Prostate gland (tissue), 2 donors: ENCODE data around the gene TEX2. TPM values are rescaled to one million over a fixed set of nuclear protein-coding genes. Genes with fewer than 3 reads are reported as not detected.
"Not testable (repeated sequence)": the region's sequence is repeated elsewhere in the genome, so short reads cannot be mapped to it uniquely, and the experiment has no call there.

ENCODE experiments used
- DNase-seq: peaks from one replicate; pipeline ENCODE4 v3.0.0-alpha.2; 2019; ENCODE audit warnings: low spot score
- H3K27ac ChIP-seq, 2 donors: fragments of 200-600 bp; sonication (generic); 2 replicates each; pipeline ENCODE4 v1.5.1; 2017 to 2019
- H3K27me3 ChIP-seq: fragments of 200-600 bp; sonication (generic); replicated peaks from 2 replicates; pipeline ENCODE4 v1.5.1; 2019; ENCODE audit not compliant: insufficient read depth
- H3K36me3 ChIP-seq, 2 donors: fragments of 200-600 bp; sonication (generic); 1 replicate in 1 of 2; 2 replicates in 1 of 2; pipeline versions ENCODE4 v1.5.1 to v1.8.1; 2017 to 2019
- H3K4me1 ChIP-seq: fragments of 200-600 bp; sonication (generic); replicated peaks from 2 replicates; pipeline ENCODE4 v1.5.1; 2019
- H3K4me3 ChIP-seq, 2 donors: fragments of 200-600 bp; sonication (generic); 2 replicates each; pipeline ENCODE4 v1.5.1; 2017 to 2019
- H3K9me3 ChIP-seq: fragments of 200-600 bp; sonication (generic); 2 replicates; pipeline ENCODE4 v1.5.1; 2017
- POLR2A ChIP-seq: fragments of 450-650 bp; IDR thresholded peaks from one replicate; pipeline ENCODE4 v1.6.1; 2016; ENCODE audit warnings: antibody characterized with exemption, mild to moderate bottlenecking
- POLR2AphosphoS5 ChIP-seq: sonication (generic); formaldehyde crosslinking; IDR thresholded peaks from one replicate; pipeline ENCODE4 v1.6.1; 2017; ENCODE audit warnings: antibody characterized with exemption
- WGBS: methylation state at CpG from one replicate; pipeline ENCODE4 v1.1.5; 2018; 5-methylcytosine and 5-hydroxymethylcytosine counted together
- intact Hi-C: fragments of 100-400 bp; cut with DNase I; formaldehyde crosslinking; loops from one replicate; pipeline ENCODE4 v1.14.2; 2022
- total RNA-seq, 2 donors: library from RNA; depleted of rRNA; stranded (reverse); fragments of >200 nt; gene quantifications; one replicate each; pipeline ENCODE4 v1.1.0, GENCODE V29; 2016
- TF ChIP-seq, protein P1 (sequence below), 4 experiments: fragments of 200-600 bp in 2 of 4; fragments of 450-650 bp in 2 of 4; sonication (generic) in 2 of 4; IDR thresholded peaks; 1 replicate in 3 of 4; 2 replicates in 1 of 4; pipeline ENCODE4 v1.5.1; 2016 to 2019; ENCODE audit warnings: antibody characterized with exemption in 4 of 4, mild to moderate bottlenecking in 2 of 4, moderate library complexity in 2 of 4

TEX2 gene
- total RNA-seq, 2 donors from 2014 or later = 31.3 to 43.8 TPM

GRCh38 chr17:64170286-64170685, 92.8 kb downstream of the TEX2 start:
- intact Hi-C loops = no loop called here
- H3K9me3 ChIP-seq = no peaks in the 10 kb centered on the region
- WGBS = 89% methylated on average over 4 of the region's 4 CpGs
- H3K4me3 ChIP-seq = no peak overlapping the region
- no peaks in the 10 kb centered on the region for H3K4me1 ChIP-seq
- H3K27ac ChIP-seq = no peak overlapping the region
- TF ChIP-seq POLR2A = no peak
- no peak for TF ChIP-seq POLR2AphosphoS5
- TF ChIP-seq, protein P1, sequence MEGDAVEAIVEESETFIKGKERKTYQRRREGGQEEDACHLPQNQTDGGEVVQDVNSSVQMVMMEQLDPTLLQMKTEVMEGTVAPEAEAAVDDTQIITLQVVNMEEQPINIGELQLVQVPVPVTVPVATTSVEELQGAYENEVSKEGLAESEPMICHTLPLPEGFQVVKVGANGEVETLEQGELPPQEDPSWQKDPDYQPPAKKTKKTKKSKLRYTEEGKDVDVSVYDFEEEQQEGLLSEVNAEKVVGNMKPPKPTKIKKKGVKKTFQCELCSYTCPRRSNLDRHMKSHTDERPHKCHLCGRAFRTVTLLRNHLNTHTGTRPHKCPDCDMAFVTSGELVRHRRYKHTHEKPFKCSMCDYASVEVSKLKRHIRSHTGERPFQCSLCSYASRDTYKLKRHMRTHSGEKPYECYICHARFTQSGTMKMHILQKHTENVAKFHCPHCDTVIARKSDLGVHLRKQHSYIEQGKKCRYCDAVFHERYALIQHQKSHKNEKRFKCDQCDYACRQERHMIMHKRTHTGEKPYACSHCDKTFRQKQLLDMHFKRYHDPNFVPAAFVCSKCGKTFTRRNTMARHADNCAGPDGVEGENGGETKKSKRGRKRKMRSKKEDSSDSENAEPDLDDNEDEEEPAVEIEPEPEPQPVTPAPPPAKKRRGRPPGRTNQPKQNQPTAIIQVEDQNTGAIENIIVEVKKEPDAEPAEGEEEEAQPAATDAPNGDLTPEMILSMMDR (IDR thresholded peaks at IDR 0.05) = no peak
- no peaks in the 10 kb centered on the region for H3K27me3 ChIP-seq
- H3K36me3 ChIP-seq = no peaks in the 10 kb centered on the region
- no peak for DNase-seq

GRCh38 chr17:64167666-64168065, 95.4 kb downstream of the TEX2 start:
- H3K4me1 ChIP-seq, H3K27me3 ChIP-seq, H3K27ac ChIP-seq, intact Hi-C loops, H3K4me3 ChIP-seq, H3K9me3 ChIP-seq, H3K36me3 ChIP-seq, DNase-seq: not testable (repeated sequence)
- 95% methylated on average over 3 of the region's 3 CpGs for WGBS

- Histone ChIP-seq H3K27me3 (no peaks in the 10 kb centered on the region), H3K9me3 (no peaks in the 10 kb centered on the region), H3K4me3 (no peak overlapping the region), H3K4me1 (no peaks in the 10 kb centered on the region), H3K36me3 (no peaks in the 10 kb centered on the region), H3K27ac (no peak overlapping the region)
- 97% methylated on average over 3 of the region's 3 CpGs for WGBS
- TF ChIP-seq POLR2A = no peak
- no peak for TF ChIP-seq POLR2AphosphoS5
- TF ChIP-seq, protein P1 (IDR thresholded peaks at IDR 0.05) = no peak
- no peak for DNase-seq
- intact Hi-C loops = no loop called here
These were observed 96.2 kb downstream of the TEX2 start for GRCh38 chr17:64166876-64167275.

DNA sequence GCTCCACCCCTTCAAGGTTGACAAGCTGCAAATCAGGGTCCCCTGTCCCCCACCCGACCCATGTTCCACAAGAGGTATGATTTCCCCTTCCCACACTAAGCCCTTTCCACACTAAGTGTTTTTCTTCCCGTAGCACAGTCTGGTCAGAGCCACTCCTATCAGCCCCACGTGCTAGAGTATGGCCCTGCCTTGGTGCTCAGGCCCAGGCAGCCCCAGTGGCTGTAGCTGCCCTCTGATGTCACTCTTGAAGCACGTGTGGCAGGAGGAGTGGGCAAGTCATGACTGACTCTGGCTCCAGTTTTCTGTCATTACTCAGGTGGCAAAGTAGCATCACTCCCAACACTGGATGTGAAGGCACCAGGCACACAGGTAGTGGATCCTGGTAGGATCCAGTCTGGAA, 97.7 kb downstream of the TEX2 start:
- no peak overlapping the region for H3K27ac ChIP-seq
- H3K27me3 ChIP-seq = no peaks in the 10 kb centered on the region
- intact Hi-C loops = no loop called here
- no peaks in the 10 kb centered on the region for H3K36me3 ChIP-seq
- no peak overlapping the region for H3K4me3 ChIP-seq
- TF ChIP-seq POLR2A = no peak
- TF ChIP-seq, protein P1 (IDR thresholded peaks at IDR 0.05) = no peak
- TF ChIP-seq POLR2AphosphoS5 = no peak
- DNase-seq = no peak
- 91% methylated on average over 4 of the region's 4 CpGs for WGBS
- no peaks in the 10 kb centered on the region for H3K4me1 ChIP-seq
- no peaks in the 10 kb centered on the region for H3K9me3 ChIP-seq

GRCh38 chr17:64164596-64165285, 98.3 kb downstream of the TEX2 start:
- 96% methylated on average over 6 of the region's 6 CpGs for WGBS
- TF ChIP-seq POLR2AphosphoS5 (no peak), POLR2A (no peak)
- TF ChIP-seq, protein P1 (IDR thresholded peaks at IDR 0.05) = no peak
- DNase-seq = no peak

More at GRCh38 chr17:64164596-64165285, 98.3 kb downstream of the TEX2 start:
- Histone ChIP-seq H3K9me3 (no peaks in the 10 kb centered on the region), H3K4me1 (no peaks in the 10 kb centered on the region), H3K36me3 (no peaks in the 10 kb centered on the region), H3K27ac (no peak overlapping the region), H3K4me3 (no peak overlapping the region), H3K27me3 (no peaks in the 10 kb centered on the region)
- intact Hi-C loops = no loop called here
